ENCODE measurements around the gene TRAK2. TPM values are rescaled to one million over a fixed set of nuclear protein-coding genes. Genes with fewer than 3 reads are reported as not detected.
A peak's percentile ranks its signal among the peaks of the same experiment; 100 is the strongest.

TRAK2 gene
- total and polyA plus RNA-seq, 2 donors (not counting 1 experiment from before 2014, with no cell fraction given): 73.2 to 81.1 TPM

DNA sequence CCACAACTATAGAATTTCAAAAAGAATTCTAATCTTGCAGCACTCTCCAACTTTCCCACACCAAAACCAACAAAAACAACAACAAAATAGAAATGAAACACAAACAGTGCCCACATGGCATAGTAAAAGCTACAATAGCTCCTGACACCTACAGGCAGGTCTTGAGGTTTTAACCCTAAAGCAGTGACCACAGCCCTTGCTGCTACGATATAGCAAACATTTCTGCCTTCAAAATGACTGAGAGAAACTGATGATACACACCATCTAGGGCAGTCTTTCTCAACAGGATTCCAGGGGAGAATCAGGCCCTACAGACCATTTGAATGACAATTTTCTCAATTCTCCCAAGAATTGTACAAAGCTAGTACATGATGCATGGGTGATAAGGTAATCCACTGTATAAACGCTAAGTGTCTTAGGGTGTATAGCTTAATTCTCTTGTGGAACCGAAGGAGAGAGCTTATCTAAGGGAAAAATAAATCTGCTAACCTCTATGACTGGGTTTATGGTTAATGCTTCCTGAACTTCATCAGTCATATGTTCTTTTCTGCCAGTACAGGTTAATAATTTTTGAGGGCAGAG is 46.5 kb downstream of the TRAK2 start:
- H4K20me1 ChIP-seq (ENCODE audit: control insufficient read depth, extremely low read depth, insufficient read depth, low read length): no peaks in the 10 kb centered on the region
- H3K9ac ChIP-seq (ENCODE audit: insufficient read depth, low read length): no peak overlapping the region
- H3K27me3 ChIP-seq (ENCODE audit: control insufficient read depth, insufficient read depth, low read length): no peaks in the 10 kb centered on the region
- H2AFZ ChIP-seq (ENCODE audit: low read length): no peak overlapping the region
- H3K4me1 ChIP-seq (ENCODE audit: control insufficient read depth, extremely low read depth, insufficient read depth, low read length): peaks cover 7% of the 10 kb centered on the region
- peak overlapping the region in 1 of 4 experiments; percentile 78 for H3K4me3 ChIP-seq (replicated peaks in 1 of 4; ENCODE audit: control extremely low read depth in 1 of 4, insufficient read depth in 1 of 4, low read depth in 3 of 4, low read length in 4 of 4)
- no peak overlapping the region for H3K4me2 ChIP-seq (ENCODE audit: extremely low read depth, insufficient read depth, low read length)
- TF ChIP-seq CTCF (conservative IDR thresholded peaks at IDR 0.05 in 1 of 2, IDR thresholded peaks at IDR 0.05 in 1 of 2; ENCODE audit: low read depth in 1 of 2, low read length in 2 of 2) (no peak), EZH2 (IDR thresholded peaks at IDR 0.05; ENCODE audit: low read length, missing control alignments) (no peak)
- H3K36me3 ChIP-seq (ENCODE audit: control insufficient read depth, insufficient read depth, low read length): no peaks in the 10 kb centered on the region
- H3K79me2 ChIP-seq (ENCODE audit: control insufficient read depth, insufficient read depth, low read length): peaks cover 10% of the 10 kb centered on the region
- H3K27ac ChIP-seq (ENCODE audit: insufficient read depth, low read length): no peak overlapping the region
- DNase-seq (ENCODE audit: low read depth in 2 of 2): no peak
- H3K9me3 ChIP-seq (ENCODE audit: control insufficient read depth, insufficient read depth, low read depth, low read length): no peaks in the 10 kb centered on the region

- peaks cover 10% of the 10 kb centered on the region for H3K79me2 ChIP-seq (ENCODE audit: control insufficient read depth, insufficient read depth, low read length)
- DNase-seq (ENCODE audit: low read depth in 2 of 2): peak; percentile 59 to 87
- H3K27ac ChIP-seq (ENCODE audit: insufficient read depth, low read length): no peak overlapping the region
These were observed 47.4 kb downstream of the TRAK2 start for GRCh38 chr2:201403880-201404279.

More at GRCh38 chr2:201403880-201404279, 47.4 kb downstream of the TRAK2 start:
- H3K4me1 ChIP-seq (ENCODE audit: control insufficient read depth, extremely low read depth, insufficient read depth, low read length): peaks cover 7% of the 10 kb centered on the region
- no peaks in the 10 kb centered on the region for H4K20me1 ChIP-seq (ENCODE audit: control insufficient read depth, extremely low read depth, insufficient read depth, low read length)
- H3K4me2 ChIP-seq (ENCODE audit: extremely low read depth, insufficient read depth, low read length): no peak overlapping the region
- no peaks in the 10 kb centered on the region for H3K36me3 ChIP-seq (ENCODE audit: control insufficient read depth, insufficient read depth, low read length)
- no peaks in the 10 kb centered on the region for H3K27me3 ChIP-seq (ENCODE audit: control insufficient read depth, insufficient read depth, low read length)
- TF ChIP-seq EZH2 (IDR thresholded peaks at IDR 0.05; ENCODE audit: low read length, missing control alignments) (no peak), CTCF (conservative IDR thresholded peaks at IDR 0.05 in 1 of 2, IDR thresholded peaks at IDR 0.05 in 1 of 2; ENCODE audit: low read depth in 1 of 2, low read length in 2 of 2) (no peak)
- no peak overlapping the region for H2AFZ ChIP-seq (ENCODE audit: low read length)
- no peaks in the 10 kb centered on the region for H3K9me3 ChIP-seq (ENCODE audit: control insufficient read depth, insufficient read depth, low read depth, low read length)
- H3K4me3 ChIP-seq (replicated peaks in 1 of 4; ENCODE audit: control extremely low read depth in 1 of 4, insufficient read depth in 1 of 4, low read depth in 3 of 4, low read length in 4 of 4): peak overlapping the region in 1 of 4 experiments; percentile 78
- H3K9ac ChIP-seq (ENCODE audit: insufficient read depth, low read length): no peak overlapping the region

Measured in fibroblast of lung (primary cell).